Gastrocnemius medialis (tissue), 4 donors: Measurements from ENCODE around the gene NFRKB.

Experiments
- POLR2A ChIP-seq, 2 donors: fragments of 450-650 bp; IDR thresholded peaks; one replicate each; pipeline ENCODE4 v1.6.1; 2017; ENCODE audit warnings: antibody characterized with exemption in 2 of 2, mild to moderate bottlenecking in 2 of 2, moderate library complexity in 2 of 2
- TF ChIP-seq, protein P1 (sequence below), 5 experiments: fragments of 450-650 bp in 3 of 5; fragments of 200-600 bp in 2 of 5; sonication (generic) in 2 of 5; IDR thresholded peaks in 4 of 5; conservative IDR thresholded peaks in 1 of 5; 1 replicate in 4 of 5; 2 replicates in 1 of 5; pipeline ENCODE4 v1.5.1; 2016 to 2019; ENCODE audit warnings: antibody characterized with exemption in 5 of 5, mild to moderate bottlenecking in 3 of 5, moderate library complexity in 3 of 5

DNA sequence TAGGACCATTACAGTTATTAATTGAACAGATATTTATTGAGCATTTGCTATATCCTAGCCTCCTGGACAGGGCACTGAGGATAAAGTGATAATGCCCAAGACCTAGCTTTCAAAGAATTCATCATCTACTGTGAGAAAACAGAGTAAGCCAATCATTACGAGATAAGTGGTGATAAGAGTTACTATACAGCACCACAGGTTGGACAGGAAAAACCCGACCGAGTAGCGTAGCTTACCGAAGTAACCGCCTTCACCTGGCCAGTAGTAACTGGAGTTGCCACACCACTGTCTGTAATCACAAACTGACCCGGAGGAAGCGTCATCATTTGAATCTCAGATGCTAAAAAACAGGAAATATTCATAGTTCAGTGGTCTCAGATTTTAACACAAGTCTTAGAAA is 10.0 kb upstream of the NFRKB start:
- no peak for TF ChIP-seq POLR2A (IDR thresholded peaks at IDR 0.05)
- TF ChIP-seq, protein P1, sequence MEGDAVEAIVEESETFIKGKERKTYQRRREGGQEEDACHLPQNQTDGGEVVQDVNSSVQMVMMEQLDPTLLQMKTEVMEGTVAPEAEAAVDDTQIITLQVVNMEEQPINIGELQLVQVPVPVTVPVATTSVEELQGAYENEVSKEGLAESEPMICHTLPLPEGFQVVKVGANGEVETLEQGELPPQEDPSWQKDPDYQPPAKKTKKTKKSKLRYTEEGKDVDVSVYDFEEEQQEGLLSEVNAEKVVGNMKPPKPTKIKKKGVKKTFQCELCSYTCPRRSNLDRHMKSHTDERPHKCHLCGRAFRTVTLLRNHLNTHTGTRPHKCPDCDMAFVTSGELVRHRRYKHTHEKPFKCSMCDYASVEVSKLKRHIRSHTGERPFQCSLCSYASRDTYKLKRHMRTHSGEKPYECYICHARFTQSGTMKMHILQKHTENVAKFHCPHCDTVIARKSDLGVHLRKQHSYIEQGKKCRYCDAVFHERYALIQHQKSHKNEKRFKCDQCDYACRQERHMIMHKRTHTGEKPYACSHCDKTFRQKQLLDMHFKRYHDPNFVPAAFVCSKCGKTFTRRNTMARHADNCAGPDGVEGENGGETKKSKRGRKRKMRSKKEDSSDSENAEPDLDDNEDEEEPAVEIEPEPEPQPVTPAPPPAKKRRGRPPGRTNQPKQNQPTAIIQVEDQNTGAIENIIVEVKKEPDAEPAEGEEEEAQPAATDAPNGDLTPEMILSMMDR (IDR thresholded peaks at IDR 0.05 in 4 of 5, conservative IDR thresholded peaks at IDR 0.05 in 1 of 5) = no peak
